Ovary (tissue), 9 donors: ENCODE results near the gene AGPAT1. TPM values are rescaled to one million over a fixed set of nuclear protein-coding genes. Genes with fewer than 3 reads are reported as not detected.

Experiments
- DNase-seq, 5 donors: peaks; one replicate each; pipeline ENCODE4 v3.0.0-alpha.2; 2019 to 2020
- H3K27ac ChIP-seq, 2 donors: fragments of 200-600 bp; one replicate each; pipeline versions ENCODE4 v1.5.1 to v1.8.0; 2019 to 2022
- H3K27me3 ChIP-seq: fragments of 200-600 bp; one replicate; pipeline ENCODE4 v1.8.0; 2022
- H3K36me3 ChIP-seq: fragments of 200-600 bp; sonication (generic); one replicate; pipeline ENCODE4 v1.5.1; 2019
- H3K4me1 ChIP-seq: one replicate; pipeline ENCODE4 v1.8.1; 2013; ENCODE audit warnings: mild to moderate bottlenecking, moderate library complexity; ENCODE audit not compliant: insufficient read depth
- H3K4me3 ChIP-seq: fragments of 200-600 bp; sonication (generic); one replicate; pipeline ENCODE4 v1.5.1; 2017
- H3K9me3 ChIP-seq, 2 donors: fragments of 200-600 bp in 1 of 2; sonication (generic) in 1 of 2; one replicate each; pipeline versions ENCODE4 v1.5.1 to v1.8.1; 2013 to 2019; ENCODE audit warnings: mild to moderate bottlenecking in 1 of 2, moderate library complexity in 1 of 2
- EP300 ChIP-seq: sonication (generic); formaldehyde crosslinking; IDR thresholded peaks from one replicate; pipeline ENCODE4 v1.6.1; 2017; ENCODE audit warnings: antibody characterized with exemption
- POLR2A ChIP-seq: fragments of 450-650 bp; IDR thresholded peaks from one replicate; pipeline ENCODE4 v1.6.1; 2017; ENCODE audit warnings: antibody characterized with exemption, mild to moderate bottlenecking, moderate library complexity
- WGBS, 3 donors: extraction: QIAGEN DNeasy Blood & Tissue Kit in 1 of 3; methylation state at CpG; one replicate each; pipeline versions ENCODE4 v1.1.5 to v1.1.7; 2013 to 2017; 5-methylcytosine and 5-hydroxymethylcytosine counted together
- intact Hi-C, 4 donors: fragments of 100-400 bp; cut with DNase I; formaldehyde crosslinking; loops; one replicate each; pipeline versions ENCODE4 v1.11.0 to v1.15.1; 2022 to 2023
- polyA plus RNA-seq, 2 donors: library from polyadenylated mRNA; stranded (reverse); fragments of 200-250 nt in 1 of 2; fragments of 350-450 nt in 1 of 2; fragmentation: Illumina TruSeq in 1 of 2; extraction: RNeasy Lipid Tissue Mini Kit (QIAGEN cat#74804) in 1 of 2; gene quantifications; one replicate each; pipeline ENCODE4 v1.2.3, GENCODE V29; 2013 to 2014
- total RNA-seq, 7 donors: library from RNA; depleted of rRNA in 2 of 7; stranded (reverse); fragments of >200 nt in 2 of 7; fragmentation: NEBNext Ultra II Directional in 3 of 7; extraction: Animal tissue kit (Norgen Biotek cat#: 25700) in 3 of 7; gene quantifications; one replicate each; pipeline versions ENCODE4 v1.1.0 to v1.2.4, GENCODE V29; 2016 to 2023
- TF ChIP-seq, protein P1 (sequence below), 3 donors: fragments of 450-650 bp in 2 of 3; fragments of 200-600 bp in 1 of 3; IDR thresholded peaks; one replicate each; pipeline versions ENCODE4 v1.5.1 to v1.8.0; 2016 to 2022; ENCODE audit warnings: antibody characterized with exemption in 3 of 3, mild to moderate bottlenecking in 1 of 3
- donor health status: DM: no; HTN: no; CAD: no; lungs with moderate emphysema.
- donor health status: DM: no; HTN: no; CAD: no.
- donor health status: Bipolar disorder and iron deficiency.
- donor health status: DM: yes; HTN: yes; CAD: no.
- donor health status: DM: no; HTN: no; CAD: no.
- donor health status: DM: yes; HTN: yes; CAD: no.

Gene AGPAT1
- total and polyA plus RNA-seq, 9 donors = 29.6 to 82.4 (median 60.6) TPM

DNA sequence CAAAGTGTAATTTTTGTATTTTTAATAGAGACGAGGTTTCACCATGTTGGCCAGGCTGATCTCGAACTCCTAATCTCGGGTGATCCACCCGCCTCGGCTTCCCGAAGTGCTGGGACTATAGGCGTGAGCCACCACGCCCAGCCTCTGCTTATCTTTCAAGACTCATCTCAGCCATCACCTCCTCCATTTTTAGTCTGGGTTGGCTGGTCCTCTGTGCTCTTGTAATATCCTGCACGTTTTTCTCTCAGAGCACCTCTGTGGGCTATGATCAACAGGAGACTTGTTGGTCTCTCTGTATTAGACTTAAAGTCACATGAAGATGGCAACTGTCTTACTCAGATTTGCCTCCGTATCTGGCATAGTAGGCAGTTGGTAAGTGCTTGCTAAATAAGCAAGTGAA lies 40.4 kb upstream of the AGPAT1 start:
- Histone ChIP-seq H3K4me3 (no peak overlapping the region), H3K27me3 (no peaks in the 10 kb centered on the region), H3K4me1 (no peaks in the 10 kb centered on the region), H3K27ac (no peak overlapping the region), H3K36me3 (no peaks in the 10 kb centered on the region), H3K9me3 (no peaks in the 10 kb centered on the region)
- TF ChIP-seq POLR2A (no peak), EP300 (no peak)
- TF ChIP-seq, protein P1, sequence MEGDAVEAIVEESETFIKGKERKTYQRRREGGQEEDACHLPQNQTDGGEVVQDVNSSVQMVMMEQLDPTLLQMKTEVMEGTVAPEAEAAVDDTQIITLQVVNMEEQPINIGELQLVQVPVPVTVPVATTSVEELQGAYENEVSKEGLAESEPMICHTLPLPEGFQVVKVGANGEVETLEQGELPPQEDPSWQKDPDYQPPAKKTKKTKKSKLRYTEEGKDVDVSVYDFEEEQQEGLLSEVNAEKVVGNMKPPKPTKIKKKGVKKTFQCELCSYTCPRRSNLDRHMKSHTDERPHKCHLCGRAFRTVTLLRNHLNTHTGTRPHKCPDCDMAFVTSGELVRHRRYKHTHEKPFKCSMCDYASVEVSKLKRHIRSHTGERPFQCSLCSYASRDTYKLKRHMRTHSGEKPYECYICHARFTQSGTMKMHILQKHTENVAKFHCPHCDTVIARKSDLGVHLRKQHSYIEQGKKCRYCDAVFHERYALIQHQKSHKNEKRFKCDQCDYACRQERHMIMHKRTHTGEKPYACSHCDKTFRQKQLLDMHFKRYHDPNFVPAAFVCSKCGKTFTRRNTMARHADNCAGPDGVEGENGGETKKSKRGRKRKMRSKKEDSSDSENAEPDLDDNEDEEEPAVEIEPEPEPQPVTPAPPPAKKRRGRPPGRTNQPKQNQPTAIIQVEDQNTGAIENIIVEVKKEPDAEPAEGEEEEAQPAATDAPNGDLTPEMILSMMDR (IDR thresholded peaks at IDR 0.05) = no peak
- intact Hi-C loops = no loop called here
- DNase-seq = no peak
- 83 to 88% (median 87%) methylated on average over 10 of the region's 10 CpGs for whole genome bisulfite sequencing, 3 donors

DNA sequence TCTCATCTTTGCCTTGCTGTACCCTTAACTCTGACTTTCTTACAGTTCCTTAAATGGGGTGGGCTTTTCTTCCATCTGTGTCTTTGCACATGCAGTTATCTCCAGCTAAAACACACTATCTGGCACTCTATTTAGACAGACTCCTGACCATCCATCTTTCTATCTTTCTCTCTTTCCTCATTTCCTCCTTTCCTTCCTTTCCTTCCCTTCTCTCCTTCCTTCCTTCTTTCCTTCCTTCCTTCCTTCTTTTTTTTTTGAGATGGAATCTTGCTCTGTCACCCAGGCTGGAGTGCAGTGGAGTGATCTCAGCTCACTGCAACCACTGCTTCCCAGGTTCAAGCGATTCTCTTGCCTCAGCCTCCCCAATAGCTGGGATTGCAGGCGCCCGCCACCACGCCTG lies 39.7 kb upstream of the AGPAT1 start:
- no peak overlapping the region for H3K27ac ChIP-seq
- intact Hi-C loops = no loop called here
- no peaks in the 10 kb centered on the region for H3K36me3 ChIP-seq
- DNase-seq = no peak
- H3K4me3 ChIP-seq = no peak overlapping the region
- TF ChIP-seq, protein P1 (IDR thresholded peaks at IDR 0.05) = no peak
- no peak for TF ChIP-seq POLR2A
- H3K27me3 ChIP-seq = no peaks in the 10 kb centered on the region
- WGBS, 3 donors = 92 to 98% (median 96%) methylated on average over 4 of the region's 4 CpGs
- H3K4me1 ChIP-seq = no peaks in the 10 kb centered on the region
- H3K9me3 ChIP-seq = no peaks in the 10 kb centered on the region

DNA sequence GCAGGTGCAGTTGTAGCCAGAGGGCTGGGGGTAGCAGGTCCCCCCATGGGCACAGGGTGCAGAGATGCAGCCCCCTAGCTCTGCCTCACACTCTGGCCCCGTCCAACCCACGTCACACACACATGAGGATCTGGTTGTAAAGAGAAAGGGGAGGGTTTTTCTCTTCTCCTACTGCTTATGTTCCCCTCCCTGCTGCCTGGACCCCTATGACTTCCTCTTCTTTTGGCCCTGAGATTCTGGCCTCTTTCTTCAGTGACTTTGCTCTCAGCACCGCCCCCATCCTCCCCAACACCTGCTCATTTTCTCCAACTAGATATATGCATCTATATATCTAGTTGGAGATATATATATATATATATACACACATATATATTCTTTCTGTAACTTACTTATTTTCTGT lies 38.2 kb upstream of the AGPAT1 start:
- intact Hi-C loops = no loop called here
- Histone ChIP-seq H3K36me3 (no peaks in the 10 kb centered on the region), H3K4me3 (no peak overlapping the region), H3K4me1 (no peaks in the 10 kb centered on the region), H3K27ac (no peak overlapping the region), H3K9me3 (no peaks in the 10 kb centered on the region), H3K27me3 (no peaks in the 10 kb centered on the region)
- TF ChIP-seq POLR2A = no peak
- TF ChIP-seq, protein P1 (IDR thresholded peaks at IDR 0.05) = no peak
- no peak for TF ChIP-seq EP300
- 78 to 85% (median 83%) methylated on average over 3 of the region's 3 CpGs for WGBS, 3 donors
- DNase-seq = no peak

DNA sequence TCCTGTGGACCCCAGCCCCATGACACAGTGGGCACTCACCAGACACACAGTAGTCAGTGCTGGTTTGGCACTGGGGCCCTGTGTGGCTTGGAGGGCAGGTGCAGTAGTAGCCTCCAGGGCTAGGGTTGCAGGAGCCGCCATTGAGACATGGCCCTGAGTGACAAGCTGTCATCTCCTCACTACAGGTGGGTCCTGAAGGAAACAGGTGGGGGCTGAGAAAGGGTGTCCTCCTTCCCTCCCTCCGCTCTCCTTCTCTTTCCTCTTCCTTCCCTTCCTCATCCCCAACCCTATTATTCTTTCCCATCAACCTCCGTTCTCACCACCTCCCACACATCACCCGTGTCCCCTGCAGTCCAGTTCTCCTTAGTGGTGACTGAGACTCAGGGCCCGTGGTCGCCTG lies 37.8 kb upstream of the AGPAT1 start:
- DNase-seq = no peak
- intact Hi-C loops = no loop called here
- 78 to 85% (median 82%) methylated on average over 6 of the region's 6 CpGs for WGBS, 3 donors
- H3K36me3 ChIP-seq = no peaks in the 10 kb centered on the region
- no peak overlapping the region for H3K4me3 ChIP-seq
- H3K27ac ChIP-seq = no peak overlapping the region
- no peak for TF ChIP-seq EP300
- TF ChIP-seq POLR2A = no peak
- TF ChIP-seq, protein P1 (IDR thresholded peaks at IDR 0.05) = no peak
- no peaks in the 10 kb centered on the region for H3K4me1 ChIP-seq
- H3K9me3 ChIP-seq = no peaks in the 10 kb centered on the region
- no peaks in the 10 kb centered on the region for H3K27me3 ChIP-seq
